K562 (cell line): ENCODE data around the gene MPPED1. TPM values are rescaled to one million over a fixed set of nuclear protein-coding genes. Genes with fewer than 3 reads are reported as not detected.

Source experiments
- ATAC-seq: fragments of 200-7000 bp; cut with Tn5 transposase; 3 replicates; pipeline ENCODE4 v1.9.1; 2020; ENCODE audit warnings: moderate library complexity
- BruUV-seq: library from RNA; stranded (reverse); fragments of 400-500 nt; replicated peaks from 2 replicates; lab custom pipeline; 2021; lab: Mats Ljungman, UMichigan
- CTCF ChIA-PET: fragments of 300-600 bp; formaldehyde crosslinking; extraction: SDS; loops from one replicate; lab custom pipeline; 2021; ENCODE audit warnings: low intra/inter-chr PET ratio; lab: Yijun Ruan, JAX
- POLR2A ChIA-PET: fragments of 300-600, 350-650 bp; sonication (Branson Sonifier 250); formaldehyde crosslinking; extraction: SDS; loops from one replicate; lab custom pipeline; 2021; ENCODE audit warnings: antibody characterized with exemption, inconsistent platforms; lab: Yijun Ruan, JAX
- DNase-seq, 4 experiments: peaks; one replicate each; pipeline versions ENCODE4 v3.0.0 to v3.0.0-alpha.2; 2011 to 2018; ENCODE audit warnings: low spot score in 3 of 4, mixed read lengths in 3 of 4; ENCODE audit errors: extremely low read depth in 1 of 4
- FAIRE-seq: peaks from 2 replicates; lab custom pipeline; 2011; peaks lifted over from hg19 to GRCh38; lab: Jason Lieb, UNC
- H2AFZ ChIP-seq: 2 replicates; pipeline ENCODE4 v1.6.0; 2011; ENCODE audit warnings: low read depth, low read length, control low read depth, inconsistent platforms
- H3K27ac ChIP-seq: fragments of 200-600 bp; 3 replicates; pipeline ENCODE4 v1.8.0; 2011; ENCODE audit warnings: low read depth, mild to moderate bottlenecking, control low read depth, inconsistent platforms, low read length, moderate library complexity, mixed read lengths; ENCODE audit errors: extremely low read depth
- H3K27me3 ChIP-seq, 2 experiments: fragments of 300-600 bp in 1 of 2; 2 replicates in 1 of 2; 3 replicates in 1 of 2; pipeline versions ENCODE4 v1.6.0 to v1.8.0; 2011; ENCODE audit warnings: inconsistent platforms in 2 of 2, low read length in 2 of 2, mild to moderate bottlenecking in 1 of 2, mixed read lengths in 1 of 2, moderate library complexity in 1 of 2; ENCODE audit not compliant: control insufficient read depth in 2 of 2, insufficient read depth in 2 of 2
- H3K36me3 ChIP-seq: fragments of 300-600 bp; 3 replicates; pipeline ENCODE4 v1.8.0; 2011; ENCODE audit warnings: mild to moderate bottlenecking, low read length, inconsistent platforms; ENCODE audit not compliant: control insufficient read depth, insufficient read depth
- H3K4me1 ChIP-seq, 2 experiments: fragments of 200-600 bp in 1 of 2; replicated peaks in 1 of 2; 2 replicates in 1 of 2; 3 replicates in 1 of 2; pipeline versions ENCODE4 v1.5.1 to v1.8.0; 2011; ENCODE audit warnings: inconsistent platforms in 2 of 2, low read length in 2 of 2, mild to moderate bottlenecking in 1 of 2, mixed read lengths in 1 of 2, moderate library complexity in 1 of 2; ENCODE audit not compliant: control insufficient read depth in 2 of 2, insufficient read depth in 2 of 2
- H3K4me2 ChIP-seq: 2 replicates; pipeline ENCODE4 v1.6.1; 2011; ENCODE audit warnings: low read length, control low read depth, inconsistent platforms, mixed read lengths; ENCODE audit not compliant: insufficient read depth
- H3K4me3 ChIP-seq: fragments of 200-600 bp; sonication (generic), shearing (Covaris generic); 2 replicates; pipeline ENCODE4 v1.5.1; 2016; ENCODE audit warnings: control low read depth, inconsistent platforms
- H3K79me2 ChIP-seq: fragments of 200-600 bp; 3 replicates; pipeline ENCODE4 v1.8.0; 2011; ENCODE audit warnings: low read length, inconsistent platforms; ENCODE audit not compliant: control insufficient read depth, insufficient read depth
- H3K9ac ChIP-seq, 2 experiments: 2 replicates each; pipeline versions ENCODE4 v1.6.0 to v1.6.1; 2011; ENCODE audit warnings: low read depth in 2 of 2, low read length in 2 of 2, control low read depth in 1 of 2, inconsistent platforms in 1 of 2, mild to moderate bottlenecking in 1 of 2, mixed read lengths in 1 of 2; ENCODE audit not compliant: insufficient read depth in 1 of 2
- H3K9me1 ChIP-seq: one replicate; pipeline ENCODE4 v1.6.0; 2011; ENCODE audit warnings: inconsistent platforms, mild to moderate bottlenecking, low read length, moderate library complexity; ENCODE audit not compliant: control insufficient read depth, insufficient read depth
- H3K9me3 ChIP-seq: replicated peaks from 2 replicates; pipeline ENCODE4 v1.5.1; 2011; ENCODE audit warnings: low read depth, low read length, inconsistent platforms; ENCODE audit not compliant: control insufficient read depth, insufficient read depth
- H4K20me1 ChIP-seq: replicated peaks from 2 replicates; pipeline ENCODE4 v1.6.1; 2011; ENCODE audit warnings: low read length, inconsistent platforms, mixed read lengths; ENCODE audit not compliant: control insufficient read depth, insufficient read depth
- MBD1 ChIP-seq: fragments of 250-450 bp; sonication (Bioruptor Pico); IDR thresholded peaks from 2 replicates; pipeline ENCODE4 v1.8.0; 2022; ENCODE audit warnings: inconsistent platforms
- PML ChIP-seq: IDR thresholded peaks from 2 replicates; pipeline ENCODE4 v1.6.1; 2012; ENCODE audit warnings: low read length, inconsistent platforms
- RBBP5 ChIP-seq: fragments of 200-600 bp; sonication (generic); IDR thresholded peaks from 2 replicates; pipeline ENCODE4 v1.6.1; 2012; ENCODE audit warnings: borderline replicate concordance, mild to moderate bottlenecking, low read length, control low read depth, inconsistent platforms; ENCODE audit not compliant: insufficient read depth, poor library complexity, severe bottlenecking
- SPI1 ChIP-seq: IDR thresholded peaks from 2 replicates; pipeline ENCODE4 v1.6.1; 2011; ENCODE audit warnings: low read depth, low read length, control low read depth, borderline replicate concordance
- SREBF1 ChIP-seq: fragments of 150-350 bp; IDR thresholded peaks from 2 replicates; pipeline ENCODE4 v1.6.1; 2014; ENCODE audit warnings: antibody characterized with exemption, low read depth, low read length, borderline replicate concordance
- TCF7L2 ChIP-seq: fragments of 150-350 bp; IDR thresholded peaks from 2 replicates; pipeline ENCODE4 v1.6.1; 2016; ENCODE audit warnings: low read depth, mild to moderate bottlenecking, low read length, moderate library complexity
- ZNF121 ChIP-seq: sonication (generic); formaldehyde crosslinking; conservative IDR thresholded peaks from 2 replicates; pipeline ENCODE4 v1.8.0; 2022; ENCODE audit warnings: missing genetic modification reagents
- WGBS: fragments of 100-300 bp; shearing (Covaris generic); methylation state at CpG from one replicate; pipeline ENCODE4 v1.1.6; 2016; ENCODE audit warnings: low coverage, mixed read lengths; ENCODE audit not compliant: insufficient coverage; ENCODE audit errors: missing lambda C conversion rate; 5-methylcytosine and 5-hydroxymethylcytosine counted together
- in situ Hi-C: fragments of 300-500 bp; cut with MboI; formaldehyde crosslinking; loops from 4 replicates; pipeline ENCODE4 v1.15.0; 2018; ENCODE audit warnings: inconsistent platforms, mixed read lengths
- intact Hi-C: fragments of 100-400 bp; cut with micrococcal nuclease; formaldehyde crosslinking; loops from 2 replicates; pipeline ENCODE4 v1.14.2; 2022
- polyA plus RNA-seq, 8 experiments: library from polyadenylated mRNA; depleted of rRNA in 4 of 8; stranded (reverse) in 5 of 8; unstranded in 3 of 8; fragments of >200 nt; fragmentation: Nextera tagmentation in 2 of 8; fragmentation: Illumina TruSeq in 1 of 8; extraction: Ambion mirVana in 2 of 8; extraction: Trizol in 1 of 8; gene quantifications; 2 replicates each; pipeline versions ENCODE4 v1.2.1 to v1.2.3, GENCODE V29; 2011 to 2014; ENCODE audit warnings: inconsistent platforms in 1 of 8, missing spikeins in 1 of 8
- total RNA-seq, 7 experiments: library from RNA; depleted of rRNA in 6 of 7; stranded (reverse); fragments of >200 nt in 6 of 7; fragmentation: Illumina TruSeq in 2 of 7; extraction: Trizol in 2 of 7; gene quantifications; 2 replicates each; pipeline versions ENCODE4 v1.2.1 to v1.2.3, GENCODE V29; 2011 to 2021; ENCODE audit warnings: low replicate concordance in 1 of 7

MPPED1 gene
- total and polyA plus RNA-seq, 9 of the 15 experiments (the other 6 are each of a cell fraction or from before 2014, with no cell fraction given) = not detected

GRCh38 chr22:43483669-43484068, 71.9 kb downstream of the MPPED1 start:
- Histone ChIP-seq H3K9me3 (no peaks in the 10 kb centered on the region), H3K4me2 (no peak overlapping the region), H3K9me1 (no peaks in the 10 kb centered on the region), H3K27ac (no peak overlapping the region), H3K9ac (no peak overlapping the region), H4K20me1 (no peaks in the 10 kb centered on the region; the same call in 1 of the 2 replicates), H3K27me3 (peaks cover 0 to 1% of the 10 kb centered on the region in 2 experiments; a peak in 2 of 5 replicates), H3K36me3 (no peaks in the 10 kb centered on the region), H3K4me3 (no peak overlapping the region), H3K79me2 (no peaks in the 10 kb centered on the region), H2AFZ (no peak overlapping the region), H3K4me1 (no peaks in the 10 kb centered on the region)
- in situ Hi-C loops = no loop called here
- TF ChIP-seq TCF7L2 = no peak
- TF ChIP-seq SPI1 = no peak
- no peak for TF ChIP-seq SREBF1
- TF ChIP-seq MBD1 (CRISPR knock-in tag) = no peak
- no peak for TF ChIP-seq ZNF121
- TF ChIP-seq PML = no peak
- TF ChIP-seq RBBP5 = no peak
- DNase-seq (no peak), FAIRE-seq (no peak), ATAC-seq (no peak)
- CTCF ChIA-PET = no interaction called here
- POLR2A ChIA-PET = interaction anchor here (0.7 kb wide), 1 partner anchor 830 kb away, joined by 3 read pairs; no protein-coding TSS in a partner anchor
- 0% methylated on average over 1 of the region's 7 CpGs for WGBS
- intact Hi-C loops = no loop called here
- no TSS peak for BruUV-seq
